IMR-90 (cell line): ENCODE measurements around the gene FANK1. TPM values are rescaled to one million over a fixed set of nuclear protein-coding genes. Genes with fewer than 3 reads are reported as not detected.

Experiments used
- ATAC-seq: fragments of 200-7000 bp; cut with Tn5 transposase; 2 replicates; pipeline ENCODE4 v1.9.1; 2020; ENCODE audit warnings: low read depth, mild to moderate bottlenecking, moderate library complexity
- BruUV-seq: library from RNA; stranded (reverse); fragments of 400-500 nt; replicated peaks from 2 replicates; lab custom pipeline; 2021; lab: Mats Ljungman, UMichigan
- CTCF ChIA-PET: fragments of 300-600 bp; formaldehyde crosslinking; extraction: SDS; loops from one replicate; lab custom pipeline; 2021; ENCODE audit warnings: antibody characterized with exemption; lab: Yijun Ruan, JAX
- POLR2A ChIA-PET: fragments of 300-600 bp; sonication (Branson Sonifier 250); formaldehyde crosslinking; loops from one replicate; lab custom pipeline; 2022; ENCODE audit warnings: antibody characterized with exemption; ENCODE audit not compliant: unreplicated experiment; lab: Charles Lee
- DNase-seq: peaks from one replicate; pipeline ENCODE4 v3.0.0; 2013
- H2AFZ ChIP-seq: replicated peaks from 2 replicates; pipeline ENCODE3; 2013; ENCODE audit warnings: low read length, mild to moderate bottlenecking; ENCODE audit not compliant: poor library complexity
- H2AK5ac ChIP-seq: 2 replicates; pipeline ENCODE4 v1.6.1; 2013; ENCODE audit warnings: low read depth, low read length, inconsistent platforms
- H2AK9ac ChIP-seq: replicated peaks from 2 replicates; pipeline ENCODE3; 2013; ENCODE audit warnings: mild to moderate bottlenecking, low read depth, low read length, moderate library complexity; ENCODE audit not compliant: poor library complexity
- H2BK120ac ChIP-seq: 2 replicates; pipeline ENCODE4 v1.6.1; 2013; ENCODE audit warnings: low read depth, low read length, inconsistent platforms
- H2BK15ac ChIP-seq: 3 replicates; pipeline ENCODE4 v1.6.1; 2013; ENCODE audit warnings: low read depth, low read length, inconsistent platforms
- H2BK20ac ChIP-seq: 2 replicates; pipeline ENCODE4 v1.6.1; 2013; ENCODE audit warnings: low read depth, mild to moderate bottlenecking, inconsistent platforms, low read length, moderate library complexity
- H2BK5ac ChIP-seq: 2 replicates; pipeline ENCODE4 v1.6.1; 2013; ENCODE audit warnings: mild to moderate bottlenecking, low read depth, low read length, inconsistent platforms; ENCODE audit not compliant: poor library complexity, severe bottlenecking
- H3K14ac ChIP-seq: replicated peaks from 2 replicates; pipeline ENCODE4 v1.6.1; 2013; ENCODE audit warnings: low read depth, low read length, inconsistent platforms
- H3K18ac ChIP-seq: 2 replicates; pipeline ENCODE4 v1.6.1; 2013; ENCODE audit warnings: low read depth, low read length, control low read depth
- H3K23ac ChIP-seq: 2 replicates; pipeline ENCODE4 v1.6.1; 2013; ENCODE audit warnings: low read depth, low read length, inconsistent platforms
- H3K27ac ChIP-seq: 2 replicates; pipeline ENCODE4 v1.5.1; 2013; ENCODE audit warnings: mild to moderate bottlenecking, control low read depth, low read length; ENCODE audit not compliant: insufficient read depth
- H3K27me3 ChIP-seq: 2 replicates; pipeline ENCODE4 v1.6.1; 2013; ENCODE audit warnings: low read length; ENCODE audit not compliant: control insufficient read depth, insufficient read depth
- H3K36me3 ChIP-seq: 2 replicates; pipeline ENCODE4 v1.6.1; 2013; ENCODE audit warnings: low read length, mixed read lengths; ENCODE audit not compliant: control insufficient read depth, insufficient read depth
- H3K4ac ChIP-seq: 2 replicates; pipeline ENCODE4 v1.6.1; 2013; ENCODE audit warnings: low read depth, low read length, inconsistent platforms
- H3K4me1 ChIP-seq: 2 replicates; pipeline ENCODE4 v1.6.1; 2013; ENCODE audit warnings: low read length, mixed read lengths; ENCODE audit not compliant: control insufficient read depth, insufficient read depth
- H3K4me2 ChIP-seq: 2 replicates; pipeline ENCODE4 v1.6.1; 2013; ENCODE audit warnings: low read depth, mild to moderate bottlenecking, control low read depth, low read length, moderate library complexity
- H3K4me3 ChIP-seq: 2 replicates; pipeline ENCODE4 v1.5.1; 2013; ENCODE audit warnings: low read depth, mild to moderate bottlenecking, control low read depth, low read length, moderate library complexity; ENCODE audit not compliant: insufficient read depth
- H3K56ac ChIP-seq: 2 replicates; pipeline ENCODE4 v1.6.1; 2013; ENCODE audit warnings: low read length, inconsistent platforms; ENCODE audit not compliant: insufficient read depth; ENCODE audit errors: extremely low read depth
- H3K79me1 ChIP-seq, 2 experiments: 2 replicates each; pipeline ENCODE4 v1.6.1; 2013; ENCODE audit warnings: low read length in 2 of 2, inconsistent platforms in 1 of 2, low read depth in 1 of 2
- H3K9ac ChIP-seq: 2 replicates; pipeline ENCODE4 v1.6.1; 2013; ENCODE audit warnings: low read depth, low read length, control low read depth
- H3K9me1 ChIP-seq: 2 replicates; pipeline ENCODE4 v1.6.1; 2013; ENCODE audit warnings: low read length, inconsistent platforms; ENCODE audit not compliant: insufficient read depth
- H3K9me3 ChIP-seq: 2 replicates; pipeline ENCODE4 v1.6.1; 2013; ENCODE audit warnings: low read length; ENCODE audit not compliant: control insufficient read depth, insufficient read depth
- H4K20me1 ChIP-seq: 2 replicates; pipeline ENCODE4 v1.6.1; 2013; ENCODE audit warnings: low read length, inconsistent platforms; ENCODE audit not compliant: insufficient read depth
- H4K5ac ChIP-seq: 2 replicates; pipeline ENCODE4 v1.6.1; 2013; ENCODE audit warnings: mild to moderate bottlenecking, low read depth, low read length, control low read depth
- H4K8ac ChIP-seq, 2 experiments: 2 replicates each; pipeline ENCODE4 v1.6.1; 2013; ENCODE audit warnings: low read depth in 2 of 2, low read length in 2 of 2, control low read depth in 1 of 2, inconsistent platforms in 1 of 2
- H4K91ac ChIP-seq: 2 replicates; pipeline ENCODE4 v1.6.1; 2013; ENCODE audit warnings: low read depth, low read length, inconsistent platforms; ENCODE audit not compliant: insufficient read depth
- CEBPB ChIP-seq: IDR thresholded peaks from 2 replicates; pipeline ENCODE4 v1.6.1; 2012; ENCODE audit warnings: low read depth, low read length, improper control_type of control experiment
- CTCF ChIP-seq: conservative IDR thresholded peaks from 2 replicates; pipeline ENCODE4 v1.5.1; 2012; ENCODE audit warnings: mild to moderate bottlenecking, low read depth, low read length, improper control_type of control experiment
- ELK1 ChIP-seq: fragments of 150-350 bp; IDR thresholded peaks from 2 replicates; pipeline ENCODE4 v1.6.1; 2016; ENCODE audit warnings: low read depth, mild to moderate bottlenecking, low read length, moderate library complexity, borderline replicate concordance
- FOS ChIP-seq: fragments of 150-350 bp; IDR thresholded peaks from 2 replicates; pipeline ENCODE4 v1.6.1; 2016; ENCODE audit warnings: low read depth, low read length
- MAFK ChIP-seq: IDR thresholded peaks from 2 replicates; pipeline ENCODE4 v1.6.1; 2012; ENCODE audit warnings: low read depth, low read length, improper control_type of control experiment
- MXI1 ChIP-seq: IDR thresholded peaks from 2 replicates; pipeline ENCODE4 v1.6.1; 2012; ENCODE audit warnings: low read depth, mild to moderate bottlenecking, low read length, moderate library complexity, borderline replicate concordance
- NFE2L2 ChIP-seq: fragments of 150-350 bp; IDR thresholded peaks from 2 replicates; pipeline ENCODE4 v1.6.1; 2016; ENCODE audit warnings: low read depth, mild to moderate bottlenecking, low read length
- RAD21 ChIP-seq: IDR thresholded peaks from 2 replicates; pipeline ENCODE4 v1.6.1; 2012; ENCODE audit warnings: low read length, improper control_type of control experiment
- RFX5 ChIP-seq: IDR thresholded peaks from 2 replicates; pipeline ENCODE4 v1.8.0; 2012; ENCODE audit warnings: low read depth, mild to moderate bottlenecking, low read length, moderate library complexity
- SMC3 ChIP-seq: fragments of 150-350 bp; IDR thresholded peaks from 2 replicates; pipeline ENCODE4 v1.6.1; 2016; ENCODE audit warnings: low read depth, mild to moderate bottlenecking, antibody characterized with exemption, low read length, moderate library complexity
- WGBS, 2 experiments: methylation state at CpG; one replicate each; pipeline versions ENCODE4 v1.1.5 to v1.1.7; 2013; ENCODE audit warnings: missing lambda C conversion rate in 2 of 2; ENCODE audit not compliant: insufficient read length in 1 of 2; ENCODE audit errors: extremely low coverage in 2 of 2; 5-methylcytosine and 5-hydroxymethylcytosine counted together
- dilution Hi-C: fragments of 300-500 bp; cut with HindIII; formaldehyde crosslinking; loops from one replicate; pipeline ENCODE4 v1.14.3; 2018; ENCODE audit warnings: low sequenced_read_pairs; ENCODE audit not compliant: unreplicated experiment
- in situ Hi-C: fragments of 300-500 bp; cut with MboI; formaldehyde crosslinking; loops from 3 replicates; pipeline ENCODE4 v1.14.3; 2019; ENCODE audit warnings: low sequenced_read_pairs, inconsistent platforms, mixed read lengths
- intact Hi-C: fragments of 100-400 bp; cut with micrococcal nuclease; formaldehyde crosslinking; loops from 2 replicates; pipeline ENCODE4 v1.10.0; 2022
- polyA plus RNA-seq, 3 experiments: library from polyadenylated mRNA; depleted of rRNA; stranded (reverse); fragments of >200 nt; gene quantifications; 2 replicates each; pipeline ENCODE4 v1.2.3, GENCODE V29; 2012; ENCODE audit warnings: low replicate concordance in 1 of 3
- total RNA-seq: library from RNA; depleted of rRNA; stranded (reverse); fragments of >200 nt; gene quantifications from 2 replicates; pipeline ENCODE4 v1.2.3, GENCODE V29; 2012

The FANK1 gene
- total and polyA plus RNA-seq, 2 of the 4 experiments (the other 2 are of a cell fraction): 0.90 to 2.2 TPM

GRCh38 chr10:125953778-125954385 lies 57.5 kb downstream of the FANK1 start:
- in situ Hi-C loops (no loop called here), intact Hi-C loops (no loop called here), dilution Hi-C loops (no loop called here)
- Histone ChIP-seq H2BK120ac (no peak overlapping the region), H3K4ac (no peak overlapping the region), H2AFZ (no peak overlapping the region), H3K4me2 (no peak overlapping the region), H3K27me3 (no peaks in the 10 kb centered on the region), H4K91ac (no peak overlapping the region), H3K56ac (no peak overlapping the region), H3K9me3 (peaks cover 22% of the 10 kb centered on the region), H2BK20ac (no peak overlapping the region), H4K20me1 (no peaks in the 10 kb centered on the region), H4K5ac (no peak overlapping the region), H3K14ac (no peak overlapping the region), H3K4me1 (no peaks in the 10 kb centered on the region), H3K79me1 (no peaks in the 10 kb centered on the region), H3K23ac (no peak overlapping the region), H2AK9ac (no peak overlapping the region), H3K36me3 (no peaks in the 10 kb centered on the region), H2BK5ac (no peak overlapping the region), H3K9ac (no peak overlapping the region), H4K8ac (no peak overlapping the region), H3K9me1 (no peaks in the 10 kb centered on the region), H2BK15ac (no peak overlapping the region), H3K4me3 (no peak overlapping the region), H2AK5ac (no peak overlapping the region), H3K27ac (no peak overlapping the region), H3K18ac (no peak overlapping the region)
- ChIA-PET CTCF (no interaction called here), POLR2A (interaction anchor here (0.6 kb wide), 1 partner anchor 492 kb away, joined by 5 read pairs; no protein-coding TSS in a partner anchor)
- no TSS peak for BruUV-seq
- DNase-seq: no peak
- ATAC-seq: no peak
- TF ChIP-seq ELK1: no peak
- TF ChIP-seq FOS: no peak
- no peak for TF ChIP-seq MAFK
- TF ChIP-seq RAD21: no peak
- TF ChIP-seq NFE2L2: no peak
- no peak for TF ChIP-seq CTCF
- TF ChIP-seq RFX5: no peak
- no peak for TF ChIP-seq CEBPB
- TF ChIP-seq SMC3: no peak
- no peak for TF ChIP-seq MXI1
- WGBS, 2 experiments: 86% methylated on average over 6 of the region's 9 CpGs; no CpG with 5 or more reads in 1 of the 2 experiments
